Occipital lobe (tissue), 2 donors: Measurements from ENCODE around the gene RASSF10. TPM values are rescaled to one million over a fixed set of nuclear protein-coding genes. Genes with fewer than 3 reads are reported as not detected.
A peak's percentile ranks its signal among the peaks of the same experiment; 100 is the strongest.

Experiments used
- DNase-seq: peaks from one replicate; lab custom pipeline; 2025; lab: John Stamatoyannopoulos, UW
- total RNA-seq: library from RNA; depleted of rRNA; stranded (reverse); fragments of >200 nt; gene quantifications from one replicate; pipeline ENCODE4 v1.2.3, GENCODE V29; 2014

The RASSF10 gene
- 3.4 TPM for total RNA-seq

- no peak for DNase-seq
Measured at GRCh38 chr11:13008625-13009475, at the start of gene RASSF10. RASSF10 (plus strand) TSS chr11:13009316; CDS start chr11:13009577, 261 bp downstream.

- DNase-seq = no peak
Measured at GRCh38 chr11:12961615-12962014, 47.5 kb upstream of the RASSF10 start.

GRCh38 chr11:12962306-12962705 lies 46.8 kb upstream of the RASSF10 start:
- no peak for DNase-seq

- peak; percentile 2 for DNase-seq
Measured at GRCh38 chr11:12963051-12963450, 46.1 kb upstream of the RASSF10 start.

GRCh38 chr11:12963792-12964536 lies 45.2 kb upstream of the RASSF10 start:
- peak; percentile 22 for DNase-seq

- DNase-seq = no peak
Measured at GRCh38 chr11:12964650-12965049, 44.5 kb upstream of the RASSF10 start.

- DNase-seq = no peak
Measured at GRCh38 chr11:12966002-12966401, 43.1 kb upstream of the RASSF10 start.

GRCh38 chr11:12968101-12968500 lies 41.0 kb upstream of the RASSF10 start:
- DNase-seq = no peak

- DNase-seq = no peak
Measured at GRCh38 chr11:12968826-12969225, 40.3 kb upstream of the RASSF10 start.

GRCh38 chr11:12971955-12972354 lies 37.2 kb upstream of the RASSF10 start:
- no peak for DNase-seq

- DNase-seq = no peak
Measured at GRCh38 chr11:12973528-12974181, 35.5 kb upstream of the RASSF10 start.

GRCh38 chr11:12975195-12975594 lies 33.9 kb upstream of the RASSF10 start:
- DNase-seq = no peak

GRCh38 chr11:12979928-12980689 lies 29.0 kb upstream of the RASSF10 start:
- no peak for DNase-seq

- no peak for DNase-seq
Measured at GRCh38 chr11:12981676-12982522, 27.2 kb upstream of the RASSF10 start.

GRCh38 chr11:12983336-12983735 lies 25.8 kb upstream of the RASSF10 start:
- no peak for DNase-seq

GRCh38 chr11:12986194-12986898 lies 22.8 kb upstream of the RASSF10 start:
- DNase-seq = no peak

GRCh38 chr11:12989428-12990161 lies 19.5 kb upstream of the RASSF10 start:
- no peak for DNase-seq

- DNase-seq = no peak
Measured at GRCh38 chr11:12990162-12990480, 19.0 kb upstream of the RASSF10 start.

- DNase-seq = no peak
Measured at GRCh38 chr11:12991426-12991825, 17.7 kb upstream of the RASSF10 start.
